ENCODE measurements around the gene SNRPB. TPM values are rescaled to one million over a fixed set of nuclear protein-coding genes. Genes with fewer than 3 reads are reported as not detected.

The SNRPB gene
- total and polyA plus RNA-seq, 4 donors, result 45.8 to 110 (median 82.1) TPM

- DNase-seq (ENCODE audit: low read depth in 4 of 6, low spot score in 6 of 6), result no peak
- WGBS (ENCODE audit: insufficient coverage), result 88% methylated on average over 3 of the region's 6 CpGs
- Histone ChIP-seq H3K36me3 (ENCODE audit: control insufficient read depth, insufficient read depth, low read length) (no peaks in the 10 kb centered on the region), H3K27me3 (ENCODE audit: control insufficient read depth, insufficient read depth, low read length) (no peaks in the 10 kb centered on the region), H3K27ac (ENCODE audit: low read depth, low read length) (no peak overlapping the region), H3K9me3 (ENCODE audit: control insufficient read depth, insufficient read depth, low read length) (no peaks in the 10 kb centered on the region), H3K4me1 (ENCODE audit: control insufficient read depth, insufficient read depth, low read length) (no peaks in the 10 kb centered on the region), H3K4me3 (ENCODE audit: low read depth, low read length) (no peak overlapping the region)
Measured at GRCh38 chr20:2416541-2417212, 53.9 kb downstream of the SNRPB start.

Small RNAs within 50 kb of the gene (small RNA-seq; reads per million reads assigned to genes)
- not detected for gene RF00019 (ENCODE audit: low replicate concordance)

Other genes starting within 250 kb of the SNRPB start
- gene TGM3, start 174.8 kb downstream of the SNRPB start, total RNA-seq, result under 1 TPM; 0.39 to 0.40 TPM
- gene TGM3, start 174.8 kb downstream of the SNRPB start, polyA plus RNA-seq (ENCODE audit: insufficient read length in 2 of 2), result 1 to 10 TPM in 1 of 2 donors, under 1 TPM in 1; 0.39 to 1.3 TPM
- not detected for gene TGM6, start 89.9 kb downstream of the SNRPB start, total RNA-seq
- gene TGM6, start 89.9 kb downstream of the SNRPB start, polyA plus RNA-seq (ENCODE audit: insufficient read length in 2 of 2), result not detected
- gene ZNF343, start 38.1 kb upstream of the SNRPB start, total RNA-seq, result 10 to 100 TPM; 11.5 to 11.9 TPM
- 10 to 100 TPM; 10.1 to 10.8 TPM for gene ZNF343, start 38.1 kb upstream of the SNRPB start, polyA plus RNA-seq (ENCODE audit: insufficient read length in 2 of 2)
- gene TMC2, start 65.8 kb upstream of the SNRPB start, total RNA-seq, result 1 to 10 TPM in 1 of 2 donors, under 1 TPM in 1; 0.94 to 1.2 TPM
- gene TMC2, start 65.8 kb upstream of the SNRPB start, polyA plus RNA-seq (ENCODE audit: insufficient read length in 2 of 2), result 1 to 10 TPM; 3.5 to 6.3 TPM
- gene NOP56, start 181.8 kb upstream of the SNRPB start, total RNA-seq, result 100 to 1,000 TPM; 120 to 183 TPM
- 100 to 1,000 TPM; 246 to 261 TPM for gene NOP56, start 181.8 kb upstream of the SNRPB start, polyA plus RNA-seq (ENCODE audit: insufficient read length in 2 of 2)
- gene IDH3B, start 193.4 kb upstream of the SNRPB start, total RNA-seq, result 100 to 1,000 TPM in 1 of 2 donors, 10 to 100 TPM in 1; 78.7 to 105 TPM
- gene IDH3B, start 193.4 kb upstream of the SNRPB start, polyA plus RNA-seq (ENCODE audit: insufficient read length in 2 of 2), result 100 to 1,000 TPM; 119 to 130 TPM
- 10 to 100 TPM; 10.2 to 17.4 TPM for gene EBF4, start 222.0 kb upstream of the SNRPB start, total RNA-seq
- gene EBF4, start 222.0 kb upstream of the SNRPB start, polyA plus RNA-seq (ENCODE audit: insufficient read length in 2 of 2), result 10 to 100 TPM; 86.4 to 91.0 TPM